ENCODE results near the gene UBE2E2.

The UBE2E2 gene

DNA sequence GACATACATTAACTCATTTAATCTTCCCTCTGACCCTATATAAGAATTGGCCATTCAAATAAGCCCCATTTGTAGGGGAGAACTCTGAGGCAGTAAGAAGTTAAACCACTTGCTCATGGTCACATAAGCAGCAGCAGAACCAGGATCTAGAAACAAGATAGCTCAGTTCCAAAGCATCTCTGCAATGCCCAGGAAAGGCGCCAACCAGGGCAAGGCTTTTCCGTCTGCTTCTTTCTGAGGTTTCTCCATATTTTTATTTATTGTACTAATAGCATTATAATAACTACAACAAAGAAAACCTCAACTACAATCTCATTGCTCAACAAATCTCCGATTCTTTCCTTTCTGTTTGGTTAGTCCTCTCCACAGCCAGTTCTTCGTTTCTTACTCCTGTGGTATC lies 4.3 kb upstream of the UBE2E2 start:
- no peak for FAIRE-seq

DNA sequence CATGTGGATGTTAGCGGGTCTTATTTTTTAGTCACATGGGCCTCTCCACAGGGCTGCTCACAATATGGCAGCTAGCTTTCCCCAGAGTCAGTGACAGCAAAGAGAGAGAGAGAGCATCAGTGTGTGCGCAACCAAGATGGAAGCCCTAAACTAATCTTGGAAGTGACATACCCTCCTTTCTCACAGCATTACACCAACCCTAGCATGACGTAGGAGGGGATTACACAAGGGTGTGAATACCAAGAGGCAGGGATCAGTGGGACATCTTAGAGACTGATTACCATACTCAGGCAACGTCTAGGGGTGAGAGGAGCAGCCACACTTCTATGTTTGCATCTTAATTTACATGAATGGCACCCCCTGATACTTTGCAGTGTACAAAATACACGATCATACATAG lies 3.5 kb upstream of the UBE2E2 start:
- no peak for FAIRE-seq

DNA sequence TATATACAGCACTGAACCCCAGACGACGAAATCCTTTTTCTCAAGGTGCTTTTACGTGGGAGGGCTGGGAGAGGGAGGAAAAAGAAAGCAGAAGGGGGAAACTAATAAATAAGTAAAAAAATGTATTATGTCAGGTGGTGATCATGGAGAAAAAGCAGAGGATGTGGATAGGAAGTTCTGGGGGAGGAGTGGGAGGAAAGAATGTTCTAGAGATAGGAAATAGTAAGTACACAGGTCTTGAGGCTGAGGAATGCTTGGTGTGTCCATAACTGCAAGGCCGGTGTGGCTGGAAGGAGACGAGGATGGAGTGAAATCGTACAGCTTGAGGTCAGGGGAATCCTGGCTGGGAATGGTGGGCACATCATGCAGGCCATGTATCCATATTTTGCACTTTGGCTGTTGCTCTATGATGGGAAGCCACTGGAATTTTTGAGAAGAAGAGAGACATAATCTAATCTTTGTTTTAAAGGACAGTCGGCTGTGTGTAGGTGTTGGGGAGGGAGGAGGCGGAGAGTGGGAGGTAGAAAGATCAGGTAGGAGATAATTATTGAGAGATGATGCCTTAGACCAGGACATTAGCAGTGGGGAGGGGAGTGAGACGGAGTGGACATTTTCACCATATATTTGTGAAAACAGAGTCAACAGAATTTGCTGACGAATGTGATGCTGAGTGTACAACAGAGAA lies 1.8 kb upstream of the UBE2E2 start:
- no peak for FAIRE-seq

DNA sequence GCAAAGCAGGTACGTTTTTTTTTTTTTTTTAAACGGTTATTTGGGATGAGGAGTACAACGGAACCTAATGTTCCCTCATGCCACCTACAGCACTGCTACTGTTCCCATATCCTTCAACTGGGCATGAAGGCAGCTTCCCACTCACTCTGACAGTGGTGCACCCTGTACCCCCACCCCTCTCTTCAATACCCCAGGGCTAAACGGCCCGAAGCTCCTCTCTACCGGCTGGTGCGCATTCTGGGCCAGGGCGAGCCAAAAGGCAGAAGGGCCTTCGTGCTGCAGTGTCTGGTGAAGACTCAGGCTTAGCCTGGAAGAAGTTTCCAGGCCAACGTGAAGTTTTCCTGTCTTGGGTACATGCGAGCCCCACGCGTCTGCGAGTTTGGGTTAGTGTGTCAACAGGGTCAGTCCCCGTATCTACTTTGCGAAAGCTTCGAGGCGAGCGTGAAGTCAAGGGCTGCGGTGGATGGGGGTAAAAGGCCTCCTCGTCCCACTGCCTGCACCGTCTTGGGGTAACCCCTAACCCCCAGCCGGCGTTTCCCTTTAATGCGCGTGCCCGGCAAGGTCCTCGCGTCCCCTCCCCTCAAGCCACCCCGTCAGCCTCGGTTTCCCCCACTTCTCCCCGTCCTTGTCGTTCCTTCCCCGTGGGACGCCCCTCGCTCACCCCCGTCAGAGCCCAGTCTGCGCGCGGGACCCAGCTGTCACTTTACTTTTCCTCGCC lies 765 bp upstream of the UBE2E2 start:
- no peak for FAIRE-seq

DNA sequence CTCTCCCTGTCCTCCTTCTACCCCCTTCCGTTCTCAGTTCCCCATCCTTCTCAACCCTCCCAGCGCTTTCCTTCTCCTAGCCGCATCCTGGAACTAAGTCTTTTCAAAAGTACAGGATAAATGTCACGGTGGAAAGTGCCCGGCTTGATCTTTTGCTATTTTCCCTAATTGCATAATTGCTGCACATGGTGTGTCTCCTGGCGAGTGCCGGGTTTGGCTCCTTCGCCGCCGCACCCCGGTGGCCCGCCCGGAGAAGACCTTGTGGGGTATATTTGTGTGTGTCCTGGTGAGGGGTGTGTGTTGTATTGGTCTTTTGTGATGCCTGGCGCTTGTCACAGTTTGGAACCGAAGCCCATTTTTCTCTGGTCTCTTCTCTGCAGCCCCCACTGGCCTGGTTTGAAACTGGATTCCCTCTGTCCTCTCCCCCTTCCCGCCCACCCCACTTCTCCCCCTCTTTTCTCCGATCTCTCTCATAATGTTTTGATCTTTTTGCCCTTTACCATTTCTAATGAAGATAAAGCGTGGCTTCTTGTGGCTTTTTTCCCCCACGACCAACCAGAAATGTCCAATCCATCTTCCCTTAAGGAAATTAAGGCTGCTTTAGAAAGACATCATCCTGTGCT lies 692 bp downstream of the UBE2E2 start:
- FAIRE-seq: no peak

DNA sequence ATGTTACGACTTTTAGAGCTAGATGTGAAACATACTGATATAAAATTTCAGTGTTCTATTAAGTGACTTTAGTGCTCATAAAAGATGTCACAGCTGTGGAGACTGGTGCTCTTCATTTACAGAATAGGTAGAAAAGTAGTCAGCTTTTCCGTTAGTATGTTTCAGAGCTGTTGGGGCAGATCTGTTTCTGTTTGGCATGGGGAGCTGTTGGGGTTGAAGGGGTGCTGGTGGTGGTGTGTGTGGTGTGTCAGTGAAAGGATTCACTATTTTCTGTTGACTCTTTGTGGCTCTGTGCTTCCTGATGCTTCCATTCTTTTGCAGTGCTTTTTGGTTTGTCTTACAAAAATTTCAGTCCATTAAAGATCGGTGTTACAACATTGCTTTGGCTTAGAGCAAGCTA lies 3.2 kb downstream of the UBE2E2 start:
- no peak for FAIRE-seq

DNA sequence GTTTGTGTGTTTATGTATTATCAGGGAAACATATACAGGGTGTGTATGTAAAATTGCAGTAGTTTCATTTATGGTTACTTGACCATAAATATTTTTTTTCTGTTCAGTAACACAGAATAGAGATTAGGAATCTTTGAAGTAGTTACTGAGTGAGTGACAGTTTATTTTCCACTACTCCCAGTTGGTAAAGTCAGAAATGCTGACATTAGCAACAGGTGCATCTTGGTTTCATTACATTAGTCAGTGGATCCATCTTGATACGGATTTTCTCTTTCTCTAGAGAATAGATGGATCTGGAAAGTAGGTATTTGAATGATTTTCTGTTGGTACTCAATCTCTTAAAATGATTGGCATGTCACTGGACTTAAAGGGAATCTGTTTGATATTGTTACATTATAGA lies 6.0 kb downstream of the UBE2E2 start:
- no peak for FAIRE-seq

DNA sequence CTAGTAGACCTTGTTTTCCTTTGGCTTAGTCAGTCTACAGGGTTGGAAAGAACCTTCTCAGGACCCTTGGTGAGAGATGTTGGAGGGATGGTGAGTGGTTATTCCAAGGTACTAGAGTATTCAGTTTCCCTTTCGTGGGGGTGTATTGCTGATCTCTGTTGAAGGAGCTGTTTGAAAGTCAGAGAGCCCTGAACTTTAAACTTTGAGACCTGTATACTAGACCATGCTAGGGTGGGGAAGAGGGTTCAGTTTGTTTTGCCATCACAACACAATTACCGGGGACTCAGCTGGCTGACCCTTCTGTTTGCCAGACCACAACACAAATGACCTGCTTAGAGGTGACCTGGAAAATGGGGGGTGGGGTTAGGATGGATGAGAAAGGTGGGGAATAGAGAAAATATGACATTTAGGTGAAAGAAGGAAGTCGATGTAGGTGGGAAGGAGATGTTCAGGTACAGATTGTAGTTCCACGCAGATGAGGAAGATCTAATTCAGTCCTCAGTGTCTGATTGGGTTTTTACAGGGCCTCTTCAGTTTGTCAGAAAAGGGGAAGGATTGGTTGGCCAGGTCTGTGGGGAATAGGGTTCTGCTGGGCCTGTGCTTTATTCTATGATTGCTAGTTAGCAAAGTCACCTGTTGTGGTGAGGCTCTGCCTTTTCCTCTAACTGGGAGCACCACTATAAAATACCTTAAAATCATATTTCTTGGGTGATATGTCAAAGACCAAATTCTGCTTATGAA lies 6.8 kb downstream of the UBE2E2 start:
- FAIRE-seq: no peak

DNA sequence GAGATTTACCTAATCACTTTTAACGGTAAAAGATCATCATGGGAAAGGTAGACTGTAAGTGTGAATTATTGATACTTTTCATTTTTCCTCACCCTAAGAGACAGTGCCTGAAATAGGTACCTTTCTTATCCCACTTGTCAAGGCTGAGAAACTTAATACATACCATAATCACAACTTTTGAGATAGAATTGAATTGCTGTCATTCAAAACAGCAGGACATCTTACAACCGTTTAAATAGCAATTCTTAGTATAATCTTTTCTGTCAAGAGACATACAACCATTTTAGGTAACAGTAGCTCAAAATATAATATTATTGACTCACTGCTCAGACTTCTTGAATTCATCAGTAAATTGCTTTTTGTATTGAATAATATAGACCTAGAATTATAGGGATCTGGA lies 10.7 kb downstream of the UBE2E2 start:
- FAIRE-seq: no peak

DNA sequence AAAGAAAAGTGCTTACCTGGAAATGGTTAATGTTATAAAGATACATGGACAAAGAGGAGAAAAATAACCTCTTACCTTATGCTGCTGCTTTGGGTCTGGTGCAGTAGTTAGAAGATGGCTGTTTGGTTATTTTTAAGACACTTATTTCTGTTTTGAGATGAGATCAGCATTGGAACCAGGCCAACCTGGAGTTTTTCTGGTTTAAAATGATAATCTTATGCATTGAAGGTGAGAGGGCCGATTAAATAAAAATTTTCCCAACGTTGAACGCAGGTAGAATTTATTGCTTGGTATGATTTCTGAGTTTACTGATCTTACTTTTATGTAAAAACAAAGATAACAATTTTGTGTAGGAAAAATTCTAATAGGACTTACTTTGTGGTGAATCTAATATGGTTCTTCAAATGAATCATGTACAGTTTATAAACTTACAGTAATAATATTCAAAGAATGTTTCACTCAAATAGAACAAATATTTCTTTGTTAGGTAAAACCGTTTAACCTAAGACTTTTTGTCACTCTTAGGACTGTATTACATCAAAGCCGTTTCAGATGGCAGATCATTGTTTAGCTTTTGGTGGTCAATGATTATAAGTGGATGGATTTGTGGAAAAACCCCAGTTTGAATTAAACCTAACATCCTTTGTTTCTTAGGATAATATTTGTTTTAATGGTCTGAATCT lies 14.9 kb downstream of the UBE2E2 start:
- FAIRE-seq: no peak

DNA sequence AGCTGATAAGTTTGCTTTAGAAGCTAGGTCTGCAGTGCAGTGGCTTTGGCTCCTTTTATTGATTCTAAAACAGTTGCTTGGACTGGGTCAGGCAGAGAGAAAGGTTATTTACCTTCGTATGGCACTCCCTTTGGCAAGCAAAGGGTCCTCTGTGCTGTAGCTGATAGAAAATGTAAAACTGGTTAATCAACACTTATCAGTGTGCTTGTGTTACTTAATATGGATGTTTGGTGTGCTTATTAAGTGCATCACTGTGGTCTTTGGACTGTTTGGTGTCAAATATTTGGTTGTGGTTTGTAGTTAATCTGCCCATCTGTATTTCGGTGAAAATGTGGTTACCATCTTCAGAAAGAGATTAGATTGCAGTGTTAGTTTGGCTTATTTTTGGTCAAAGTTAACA lies 16.0 kb downstream of the UBE2E2 start:
- FAIRE-seq: no peak

DNA sequence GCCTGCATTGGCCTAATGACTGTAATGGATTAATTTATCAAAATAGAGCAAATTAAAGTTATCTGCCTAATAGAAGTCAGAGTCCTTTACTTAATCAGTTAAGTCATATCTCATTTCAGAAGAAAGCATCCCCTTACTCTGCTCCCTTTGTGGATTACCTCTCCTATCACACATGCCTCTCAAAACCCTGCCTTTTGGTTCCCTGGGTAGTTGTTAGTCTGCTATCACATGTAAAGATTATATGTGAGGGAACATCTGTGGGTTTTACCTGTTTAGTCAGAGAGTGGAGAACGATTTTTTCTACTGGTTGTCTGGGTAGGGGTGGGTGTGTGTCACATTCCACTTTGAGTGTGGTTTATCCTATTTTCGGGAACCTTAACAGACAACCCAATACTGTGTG lies 16.4 kb downstream of the UBE2E2 start:
- no peak for FAIRE-seq

DNA sequence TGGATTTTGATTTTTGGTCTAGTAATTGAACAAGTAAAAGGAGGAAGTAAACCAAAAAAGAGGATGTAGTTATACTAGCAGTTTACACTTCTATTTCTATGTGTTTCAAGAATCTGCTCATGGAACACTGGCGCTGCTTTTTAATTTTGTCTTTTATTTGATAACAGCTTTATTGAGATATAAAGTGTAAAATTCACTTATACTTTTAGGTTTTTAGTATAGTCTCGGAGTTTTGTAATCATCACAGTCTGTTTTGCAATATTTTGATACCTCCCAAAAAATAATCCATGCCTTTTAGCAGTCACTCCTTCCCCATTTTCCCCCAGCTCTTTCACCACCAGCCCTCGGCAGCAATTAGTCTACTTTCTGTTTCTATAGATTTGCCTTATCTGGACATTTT lies 18.0 kb downstream of the UBE2E2 start:
- FAIRE-seq: no peak

DNA sequence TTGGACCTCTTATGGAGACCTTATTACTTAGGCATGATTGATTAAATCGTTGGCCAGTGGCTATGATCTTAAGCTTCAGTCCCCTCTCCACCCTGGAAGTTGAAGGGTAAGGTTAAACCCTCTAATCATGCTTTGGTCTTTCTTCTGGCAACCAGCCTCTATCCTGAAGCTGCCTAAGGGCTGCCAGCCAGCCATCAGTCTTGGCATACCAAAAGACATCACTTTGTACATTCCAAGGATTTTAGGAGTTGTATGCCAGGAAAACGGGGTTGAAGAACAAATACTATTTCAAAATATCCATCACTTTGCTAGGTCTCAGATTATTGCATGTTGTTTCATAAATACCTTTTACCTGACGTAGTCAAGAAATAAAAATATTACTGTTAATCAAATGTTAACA lies 28.9 kb downstream of the UBE2E2 start:
- FAIRE-seq: no peak

DNA sequence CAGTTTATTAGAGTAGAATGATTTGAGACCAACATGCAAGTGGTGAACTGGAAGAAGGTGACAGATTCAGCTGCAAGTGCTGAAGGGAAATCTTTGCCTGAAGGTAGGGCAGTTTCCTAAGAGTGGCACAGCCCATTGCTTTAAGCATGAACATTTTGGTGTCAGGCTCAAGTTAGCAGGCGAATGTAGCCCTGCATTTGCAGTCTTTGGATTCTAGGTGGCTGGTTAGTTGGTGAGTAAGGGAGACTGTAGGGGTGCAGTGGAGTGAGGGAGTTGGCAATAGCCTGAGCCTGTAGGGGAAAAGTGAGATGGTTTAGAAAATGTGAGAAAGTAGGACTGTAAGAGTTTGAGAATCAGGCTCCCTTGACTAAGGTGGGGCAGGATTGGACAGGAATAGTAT lies 29.7 kb downstream of the UBE2E2 start:
- no peak for FAIRE-seq

DNA sequence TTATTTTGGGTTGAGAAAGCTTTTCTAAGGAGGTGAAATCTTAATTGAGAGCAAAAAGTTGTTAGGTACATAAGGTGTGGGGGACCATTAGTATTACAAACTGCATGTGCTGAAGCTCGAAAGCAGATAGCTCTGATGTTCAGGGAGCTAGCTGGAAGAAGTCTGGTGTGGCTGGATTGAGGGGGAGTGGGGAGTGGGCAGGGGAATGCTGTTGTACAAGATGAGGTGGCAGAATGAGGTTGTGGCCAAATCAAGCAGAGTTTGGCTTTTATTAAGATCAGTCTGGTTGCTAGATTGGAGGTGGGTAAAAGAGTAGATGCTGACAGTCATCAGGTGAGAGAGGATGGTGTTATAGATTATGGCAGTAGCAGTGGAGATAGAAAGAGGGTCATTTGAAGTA lies 32.1 kb downstream of the UBE2E2 start:
- FAIRE-seq: no peak

DNA sequence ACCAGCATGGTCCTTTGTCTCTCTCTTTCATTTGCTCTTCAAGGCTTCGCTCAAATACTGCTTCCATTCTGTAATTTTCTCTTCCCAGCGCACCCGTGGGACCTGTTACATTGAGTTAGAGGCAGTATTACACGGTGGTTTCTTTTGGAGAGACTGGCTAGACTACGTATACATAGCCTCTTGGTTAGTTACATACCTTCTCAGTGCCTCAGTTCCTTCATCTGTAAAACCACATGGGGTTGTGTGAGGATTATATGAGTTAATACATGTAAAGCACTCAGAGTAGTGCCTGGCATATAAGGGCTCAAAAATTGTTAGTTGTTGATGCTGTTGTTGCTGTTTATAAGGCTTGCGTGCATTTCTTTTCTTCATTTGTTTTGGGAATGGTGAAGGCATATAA lies 33.8 kb downstream of the UBE2E2 start:
- no peak for FAIRE-seq

DNA sequence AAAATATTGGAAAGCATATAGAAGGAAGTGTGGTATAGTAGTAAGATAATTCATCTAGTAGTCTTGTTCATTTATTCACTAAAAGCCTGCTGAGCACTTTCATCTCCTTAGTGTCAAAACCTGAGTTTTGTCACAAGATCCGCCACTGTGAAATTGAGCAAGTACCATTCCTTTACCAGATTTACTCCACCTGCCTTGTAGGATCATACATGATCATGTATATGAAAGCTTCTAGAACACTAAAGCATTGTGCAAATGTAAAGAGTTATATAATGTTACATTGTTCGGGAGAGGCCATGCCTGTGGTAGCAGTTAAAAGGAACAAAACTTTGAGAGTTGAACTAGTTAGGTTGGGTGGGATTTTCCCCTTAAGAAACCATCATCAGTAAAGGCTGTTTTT lies 35.0 kb downstream of the UBE2E2 start:
- no peak for FAIRE-seq

DNA sequence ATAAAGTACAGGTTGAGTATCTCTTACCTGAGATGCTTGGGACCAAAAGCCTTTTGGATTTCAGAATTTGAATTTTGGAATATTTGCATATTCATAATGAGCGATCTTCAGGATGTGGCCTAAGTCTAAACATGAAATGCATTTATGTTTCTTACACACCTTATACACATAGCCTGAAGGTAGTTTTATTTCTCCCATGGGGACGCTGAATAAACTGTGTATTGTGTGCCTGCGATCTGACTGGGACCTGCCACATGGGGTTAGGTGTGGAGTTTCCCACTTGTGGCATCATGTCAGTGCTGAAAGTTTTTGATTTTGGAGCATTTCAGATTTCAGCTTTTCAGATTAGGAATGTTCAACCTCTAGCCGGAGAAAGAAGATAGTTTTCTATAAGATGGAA lies 35.5 kb downstream of the UBE2E2 start:
- FAIRE-seq: no peak

DNA sequence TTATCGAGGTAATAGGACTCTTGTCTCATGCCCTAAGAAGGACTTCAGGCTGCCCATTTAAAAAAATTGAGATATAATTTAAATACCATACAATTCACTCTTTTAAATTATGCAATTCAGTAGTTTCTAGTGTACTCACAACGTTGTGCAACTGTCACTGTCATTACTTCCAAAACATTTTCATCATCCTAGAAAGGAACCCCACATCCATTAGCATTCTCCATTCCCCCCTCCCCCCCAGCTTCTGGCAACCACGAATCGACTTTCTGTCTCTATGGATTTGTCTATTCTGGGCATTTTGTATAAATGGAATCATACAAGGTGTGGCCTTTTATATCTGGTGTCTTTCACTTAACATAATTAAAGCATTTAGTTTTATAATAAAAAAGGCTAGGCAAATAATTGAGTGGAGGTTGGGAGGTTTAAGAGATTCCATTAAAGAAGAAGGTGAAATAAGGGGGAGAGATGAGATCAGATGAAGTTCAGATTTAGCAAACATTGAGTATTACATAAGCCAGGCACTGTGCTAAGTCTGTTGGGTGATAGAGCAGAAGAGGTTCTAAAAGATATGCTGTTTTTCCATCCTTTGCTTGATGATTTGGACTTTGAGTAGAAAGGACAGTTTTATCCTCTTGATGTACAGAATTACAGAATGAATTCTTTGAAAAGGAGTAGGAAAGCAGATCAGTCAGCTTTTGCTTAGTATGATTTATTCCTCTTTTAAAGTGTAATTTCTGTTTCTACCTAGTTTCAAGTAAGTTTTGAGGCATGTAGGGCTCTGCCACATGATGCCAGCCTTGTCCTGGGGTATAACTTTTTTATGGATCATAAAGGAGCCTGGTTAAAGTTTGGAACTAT lies 36.3 kb downstream of the UBE2E2 start:
- no peak for FAIRE-seq

DNA sequence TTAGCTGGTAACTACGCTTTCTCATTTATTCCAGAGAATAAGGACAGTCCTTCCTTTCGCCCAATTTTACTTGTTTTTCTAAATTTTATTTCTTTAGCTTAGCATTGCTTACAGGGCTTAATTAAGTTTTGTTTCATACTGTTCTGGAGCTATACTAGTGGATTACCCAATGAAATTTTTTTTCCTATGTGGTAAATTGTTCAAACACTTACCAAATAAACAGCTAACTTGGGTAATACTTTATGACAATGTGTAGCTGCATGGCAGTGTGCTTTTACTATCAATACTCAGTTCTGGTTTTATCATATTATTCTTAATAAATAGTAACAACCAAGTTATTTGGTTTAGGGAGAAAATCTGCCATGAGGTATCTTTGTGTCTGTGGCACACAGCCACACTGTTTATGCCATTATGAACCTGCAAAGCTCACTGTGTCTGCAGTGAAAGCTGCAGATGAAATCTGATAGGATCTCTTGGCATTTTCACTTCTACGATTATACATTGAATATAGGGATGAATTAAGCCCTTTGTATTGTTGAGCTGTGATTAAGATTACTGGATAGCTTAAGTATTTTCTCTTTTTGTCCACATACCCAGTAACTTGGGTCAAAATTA lies 37.2 kb downstream of the UBE2E2 start:
- FAIRE-seq: no peak

DNA sequence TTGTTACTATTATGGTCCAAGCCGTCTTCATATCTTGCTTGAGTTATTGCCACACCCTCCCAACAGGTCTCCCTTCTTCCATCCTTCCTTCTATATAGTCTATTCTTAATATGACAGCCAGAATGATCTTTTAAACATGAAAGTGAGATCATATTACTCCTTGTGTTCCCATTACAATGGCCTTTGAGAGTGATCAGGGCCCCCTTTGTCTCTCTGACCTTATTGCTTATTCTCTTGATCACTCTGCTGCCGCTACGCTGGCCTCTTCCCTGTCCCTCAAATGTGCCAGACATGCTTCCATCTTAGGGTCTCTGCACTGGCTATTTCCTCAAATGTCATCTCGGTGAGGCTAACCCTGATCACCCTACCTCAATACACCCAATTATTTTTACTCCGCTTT lies 38.1 kb downstream of the UBE2E2 start:
- no peak for FAIRE-seq
